Measurements from ENCODE around the gene PLXNB3.
"Not testable (repeated sequence)": the region's sequence is repeated elsewhere in the genome, so short reads cannot be mapped to it uniquely, and the experiment has no call there.

PLXNB3 gene

GRCh38 chrX:153763989-153764755 is at the start of gene PLXNB3:
Gene PLXNB3, plus strand, starts transcription at chrX:153764249. Its CDS starts 1,287 bp downstream, at chrX:153765536.
- ATAC-seq (peak; percentile 81), DNase-seq (peak; percentile 80)

DNA sequence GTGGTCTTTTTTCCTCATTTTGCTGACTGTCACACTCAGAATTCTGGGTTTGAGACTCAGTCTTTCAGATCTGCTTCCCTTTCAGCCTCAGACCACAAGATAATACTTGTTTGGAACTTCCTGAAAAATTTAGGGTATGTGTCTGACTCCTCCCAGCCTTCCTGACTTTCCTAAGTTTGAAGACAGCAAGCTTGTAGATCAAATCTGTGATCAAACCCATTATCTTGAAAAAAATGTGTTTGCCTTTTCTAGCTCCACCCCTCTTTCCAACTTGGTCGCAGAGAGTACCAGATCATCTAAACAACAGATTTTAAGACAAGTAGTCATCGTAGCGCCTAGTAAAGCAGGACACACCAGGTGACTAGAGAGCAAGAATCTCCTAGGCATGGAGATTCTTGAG is 49.8 kb upstream of the PLXNB3 start:
- no peak for ATAC-seq
- DNase-seq: no peak

DNA sequence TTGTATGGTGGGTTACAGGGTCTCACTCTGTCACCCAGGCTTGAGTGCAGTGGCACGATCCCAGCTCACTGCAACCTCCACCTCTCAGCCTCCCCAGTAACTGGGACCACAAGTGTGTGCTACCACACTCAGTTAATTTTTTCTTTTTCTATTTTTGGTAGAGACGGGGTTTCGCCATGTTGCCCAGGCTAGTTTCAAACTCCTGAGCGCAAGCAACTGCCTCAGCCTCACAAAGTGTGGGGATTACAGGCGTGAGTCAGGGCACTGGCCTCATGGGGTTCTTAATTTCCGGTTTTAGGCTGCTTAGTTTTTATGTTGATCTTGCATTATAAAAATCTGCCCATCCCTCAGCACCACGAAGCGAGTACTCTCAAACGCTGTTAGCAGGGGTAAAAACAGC is 46.6 kb upstream of the PLXNB3 start:
- no peak for DNase-seq
- ATAC-seq: no peak

- DNase-seq: no peak
- no peak for ATAC-seq
Measured at GRCh38 chrX:153719238-153719637, 44.8 kb upstream of the PLXNB3 start.

- DNase-seq: no peak
- ATAC-seq: no peak
Measured at GRCh38 chrX:153719701-153720100, 44.3 kb upstream of the PLXNB3 start.

GRCh38 chrX:153722704-153723350 is 41.2 kb upstream of the PLXNB3 start:
- ATAC-seq (no peak), DNase-seq (no peak)

GRCh38 chrX:153723351-153724251 is 40.4 kb upstream of the PLXNB3 start:
- ATAC-seq (peak; percentile 37), DNase-seq (peak; percentile 65)

- ATAC-seq (peak; percentile 82), DNase-seq (peak; percentile 91)
Measured at GRCh38 chrX:153724252-153725038, 39.6 kb upstream of the PLXNB3 start, which contains the start of the genes ABCD1 and BCAP31. Gene ABCD1, plus strand, starts transcription at chrX:153724856. Its CDS starts 411 bp downstream, at chrX:153725267. Gene BCAP31, minus strand, starts transcription at chrX:153724387. Its CDS starts 1,143 bp downstream, at chrX:153723244.

- ATAC-seq: no peak
Measured at GRCh38 chrX:153725039-153725831, 38.8 kb upstream of the PLXNB3 start.

DNA sequence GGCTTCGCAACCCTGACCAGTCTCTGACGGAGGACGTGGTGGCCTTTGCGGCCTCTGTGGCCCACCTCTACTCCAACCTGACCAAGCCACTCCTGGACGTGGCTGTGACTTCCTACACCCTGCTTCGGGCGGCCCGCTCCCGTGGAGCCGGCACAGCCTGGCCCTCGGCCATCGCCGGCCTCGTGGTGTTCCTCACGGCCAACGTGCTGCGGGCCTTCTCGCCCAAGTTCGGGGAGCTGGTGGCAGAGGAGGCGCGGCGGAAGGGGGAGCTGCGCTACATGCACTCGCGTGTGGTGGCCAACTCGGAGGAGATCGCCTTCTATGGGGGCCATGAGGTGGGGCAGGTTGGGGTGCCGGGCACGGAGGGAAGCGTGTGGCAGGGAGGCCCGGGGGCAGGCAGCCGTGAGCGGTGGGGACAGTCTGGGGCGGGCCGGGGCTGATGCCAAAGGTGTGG is 38.2 kb upstream of the PLXNB3 start:
- no peak for ATAC-seq
- DNase-seq: no peak

More at GRCh38 chrX:153725039-153725831, 38.8 kb upstream of the PLXNB3 start:
- DNase-seq: no peak

- DNase-seq: peak; percentile 43
- no peak for ATAC-seq
Measured at GRCh38 chrX:153726286-153727122, 37.5 kb upstream of the PLXNB3 start.

- DNase-seq (no peak), ATAC-seq (no peak)
Measured at GRCh38 chrX:153727123-153727931, 36.7 kb upstream of the PLXNB3 start.

DNA sequence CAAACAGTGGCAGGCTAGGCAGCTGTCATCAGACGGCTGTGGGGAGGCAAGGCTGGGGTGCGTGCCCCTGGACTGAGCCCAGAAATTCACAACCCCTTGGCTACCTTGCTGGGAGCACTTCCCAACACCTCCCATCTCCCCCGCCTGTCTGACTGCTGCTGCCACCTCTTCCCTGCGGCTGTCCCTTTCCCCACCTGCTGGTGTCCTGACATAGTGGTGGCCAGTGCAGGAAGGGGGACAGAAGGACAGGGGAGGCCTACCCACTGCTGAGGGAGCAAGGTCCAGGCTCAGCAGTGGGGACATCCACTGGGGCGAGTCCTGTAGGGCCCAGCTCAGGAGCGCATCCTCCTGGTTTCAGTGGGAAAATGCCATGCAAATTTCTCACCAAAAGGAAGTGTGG is 36.0 kb upstream of the PLXNB3 start:
- DNase-seq (no peak), ATAC-seq (no peak)

GRCh38 chrX:153728951-153729631 is 35.0 kb upstream of the PLXNB3 start:
- DNase-seq (no peak), ATAC-seq (no peak)

- DNase-seq, ATAC-seq: not testable (repeated sequence)
Measured at GRCh38 chrX:153730115-153730514, 33.9 kb upstream of the PLXNB3 start.

DNA sequence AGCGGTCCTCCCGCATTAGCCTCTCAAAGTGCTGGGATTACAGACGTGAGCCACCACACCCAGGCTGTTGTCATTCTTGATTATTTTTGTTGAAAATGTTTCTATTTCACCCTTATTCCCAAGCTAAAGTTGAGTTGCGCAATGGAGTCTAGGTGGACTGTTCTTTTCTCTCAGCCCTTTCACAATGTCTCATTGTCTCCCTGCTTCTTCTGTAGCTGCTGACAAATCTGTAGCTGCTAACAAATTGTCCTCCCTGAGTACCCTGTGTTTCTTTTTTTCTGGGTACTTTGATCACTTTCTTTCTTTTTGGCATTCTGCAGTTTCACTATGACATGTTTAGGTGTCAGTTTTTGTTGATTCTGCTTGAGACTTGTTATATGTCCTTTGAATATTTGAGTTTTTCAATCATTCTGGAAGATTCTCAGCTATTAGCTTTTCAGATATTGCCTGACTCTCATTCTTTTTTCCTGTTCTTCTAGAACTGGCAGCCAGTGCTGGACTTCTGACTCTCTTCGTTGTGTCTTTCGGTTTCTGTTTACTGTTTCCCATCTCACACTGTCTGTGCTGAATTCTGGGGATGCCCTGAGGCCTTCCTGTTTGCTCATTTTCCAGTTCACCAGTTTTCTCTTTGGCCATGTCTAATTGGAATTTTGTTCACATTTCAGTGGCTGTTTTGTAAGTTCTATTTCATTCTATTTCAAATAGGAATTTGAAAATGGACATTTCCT is 32.8 kb upstream of the PLXNB3 start:
- no peak for DNase-seq
- ATAC-seq: no peak

GRCh38 chrX:153731845-153732215 is 32.2 kb upstream of the PLXNB3 start:
- DNase-seq (no peak), ATAC-seq (no peak)

DNA sequence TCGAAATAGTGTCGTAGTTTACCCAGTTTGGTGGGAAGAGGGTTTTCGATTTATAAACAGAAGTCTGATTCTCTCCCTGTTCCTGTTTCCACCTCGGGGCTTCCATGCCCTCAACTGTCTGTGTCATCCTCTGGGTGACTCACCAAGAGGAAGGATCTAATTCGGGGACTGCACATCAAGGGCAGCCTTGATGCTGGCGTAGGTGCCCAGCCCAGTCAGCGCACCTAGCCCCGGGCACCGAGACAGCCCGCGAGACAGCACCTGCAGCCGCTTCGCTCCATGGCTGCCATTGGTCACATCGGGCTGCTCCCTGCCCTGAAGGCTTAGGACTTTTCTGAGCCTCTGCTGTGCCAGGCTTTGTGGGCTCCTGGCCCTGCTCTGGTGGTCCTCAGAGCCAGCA is 31.6 kb upstream of the PLXNB3 start:
- no peak for ATAC-seq

More for the DNA sequence above, 31.6 kb upstream of the PLXNB3 start:
- DNase-seq: no peak

All from stimulated activated naive CD8-positive, alpha-beta T cell treated with anti-CD3 and anti-CD28 coated beads, Interleukin-15, Interleukin-2, amounts not matched to agents 100 U/mL and 50 U/mL, for 24 hours (primary cell).